Fibroblast of pulmonary artery (primary cell): ENCODE data around the gene S100PBP.

Experiments
- DNase-seq: peaks from one replicate; pipeline ENCODE4 v3.0.0-alpha.2; 2010; ENCODE audit warnings: low read depth
- H3K4me3 ChIP-seq: replicated peaks from 2 replicates; pipeline ENCODE4 v1.5.1; 2011; ENCODE audit warnings: low read depth, mild to moderate bottlenecking, control low read depth, low read length, moderate library complexity
- CTCF ChIP-seq: IDR thresholded peaks from 2 replicates; pipeline ENCODE4 v1.5.1; 2011; ENCODE audit warnings: mild to moderate bottlenecking, control low read depth, low read length, inconsistent platforms; ENCODE audit errors: missing control alignments

Gene S100PBP

GRCh38 chr1:32775640-32776337, 41.7 kb upstream of the S100PBP start:
- DNase-seq = no peak

GRCh38 chr1:32779242-32779641, 38.2 kb upstream of the S100PBP start:
- no peak for DNase-seq
- TF ChIP-seq CTCF = no peak

More at GRCh38 chr1:32775640-32776337, 41.7 kb upstream of the S100PBP start:
- no peak overlapping the region for H3K4me3 ChIP-seq
- no peak for TF ChIP-seq CTCF

DNA sequence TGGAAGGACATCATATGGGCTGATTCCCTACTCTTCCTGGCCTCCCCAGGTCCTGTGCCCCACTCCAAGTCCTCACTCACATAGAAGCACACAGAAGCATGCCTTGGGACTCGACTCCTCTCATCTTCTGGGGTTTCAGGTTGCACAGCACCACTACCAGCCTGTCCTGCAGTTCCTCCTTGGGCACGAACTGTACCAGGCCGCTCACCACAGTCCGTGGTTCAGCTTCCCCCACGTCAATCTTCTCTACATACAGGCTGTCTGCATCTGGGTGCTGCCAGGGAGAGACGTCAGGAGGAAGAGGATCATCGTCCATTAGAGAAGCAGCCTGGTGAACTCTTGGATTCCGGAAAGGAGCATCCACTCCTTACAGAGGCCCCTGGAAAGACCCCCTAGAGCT, 37.4 kb upstream of the S100PBP start:
- TF ChIP-seq CTCF = no peak
- no peak for DNase-seq

More at GRCh38 chr1:32779242-32779641, 38.2 kb upstream of the S100PBP start:
- H3K4me3 ChIP-seq = no peak overlapping the region

GRCh38 chr1:32780628-32781234, 36.7 kb upstream of the S100PBP start:
- DNase-seq = no peak
- no peak for TF ChIP-seq CTCF
- H3K4me3 ChIP-seq = no peak overlapping the region

More for the DNA sequence above, 37.4 kb upstream of the S100PBP start:
- no peak overlapping the region for H3K4me3 ChIP-seq

DNA sequence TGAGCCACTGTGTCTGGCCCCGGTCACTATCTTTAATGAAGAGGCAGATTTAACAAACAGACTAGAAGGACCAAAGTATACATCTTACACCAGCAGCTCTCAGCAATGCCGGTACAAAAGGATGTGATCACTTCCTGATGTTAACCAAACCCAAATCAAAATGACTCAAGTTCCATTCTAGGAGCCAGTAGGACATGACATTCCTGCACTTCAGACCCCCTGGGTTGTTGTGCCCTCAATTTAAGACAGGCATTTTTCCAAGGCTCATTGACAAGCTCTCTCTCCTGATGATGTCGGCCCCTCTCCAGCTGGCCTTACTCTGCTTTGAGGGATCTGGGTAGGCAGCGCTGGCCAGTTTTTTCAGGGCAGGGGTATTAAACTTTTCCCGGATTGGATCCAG, 35.4 kb upstream of the S100PBP start:
- TF ChIP-seq CTCF = no peak
- no peak for DNase-seq
- H3K4me3 ChIP-seq = no peak overlapping the region

GRCh38 chr1:32783851-32784250, 33.6 kb upstream of the S100PBP start:
- DNase-seq = no peak
- no peak overlapping the region for H3K4me3 ChIP-seq
- TF ChIP-seq CTCF = no peak

- no peak for DNase-seq
- H3K4me3 ChIP-seq = no peak overlapping the region
- TF ChIP-seq CTCF = no peak
These were observed 32.6 kb upstream of the S100PBP start for GRCh38 chr1:32784817-32785216.
